DND-41 (cell line): ENCODE measurements around the gene RFX5.

ENCODE experiments used
- ATAC-seq: fragments of 200-7000 bp; cut with Tn5 transposase; 3 replicates; pipeline ENCODE4 v1.9.1; 2021; ENCODE audit warnings: low read depth; ENCODE audit not compliant: insufficient read depth
- DNase-seq: peaks from one replicate; pipeline ENCODE4 v3.0.0-alpha.2; 2020
- H2AFZ ChIP-seq: 2 replicates; pipeline ENCODE4 v1.6.0; 2012; ENCODE audit warnings: low read depth, low read length
- H3K27ac ChIP-seq: 2 replicates; pipeline ENCODE4 v1.5.1; 2012; ENCODE audit warnings: low read length, inconsistent platforms
- H3K27me3 ChIP-seq: fragments of 200-600 bp; sonication (generic); 2 replicates; pipeline ENCODE4 v1.6.0; 2012; ENCODE audit warnings: low read length, mild to moderate bottlenecking, inconsistent platforms; ENCODE audit not compliant: insufficient read depth, poor library complexity
- H3K36me3 ChIP-seq: 2 replicates; pipeline ENCODE4 v1.5.1; 2012; ENCODE audit warnings: low read length, inconsistent platforms; ENCODE audit not compliant: insufficient read depth
- H3K4me1 ChIP-seq: 2 replicates; pipeline ENCODE4 v1.5.1; 2012; ENCODE audit warnings: mild to moderate bottlenecking, low read length; ENCODE audit not compliant: insufficient read depth
- H3K4me2 ChIP-seq: 2 replicates; pipeline ENCODE4 v1.6.0; 2012; ENCODE audit warnings: mild to moderate bottlenecking, moderate library complexity, low read length, inconsistent platforms; ENCODE audit not compliant: insufficient read depth
- H3K4me3 ChIP-seq, 2 experiments: fragments of 200-600 bp in 1 of 2; shearing (Covaris generic) in 1 of 2; 2 replicates each; pipeline ENCODE4 v1.5.1; 2012 to 2016; ENCODE audit warnings: inconsistent platforms in 2 of 2, low read length in 2 of 2, mild to moderate bottlenecking in 2 of 2, low read depth in 1 of 2, moderate library complexity in 1 of 2
- H3K79me2 ChIP-seq: 2 replicates; pipeline ENCODE4 v1.6.0; 2012; ENCODE audit warnings: low read length, inconsistent platforms; ENCODE audit not compliant: insufficient read depth
- H3K9ac ChIP-seq: 2 replicates; pipeline ENCODE4 v1.6.0; 2012; ENCODE audit warnings: low read depth, mild to moderate bottlenecking, inconsistent platforms, low read length, moderate library complexity
- H3K9me3 ChIP-seq: 2 replicates; pipeline ENCODE4 v1.5.1; 2012; ENCODE audit warnings: low read length, moderate library complexity, mild to moderate bottlenecking, inconsistent platforms; ENCODE audit not compliant: insufficient read depth, severe bottlenecking
- H4K20me1 ChIP-seq: 2 replicates; pipeline ENCODE4 v1.6.0; 2012; ENCODE audit warnings: low read length; ENCODE audit not compliant: insufficient read depth
- CTCF ChIP-seq: IDR thresholded peaks from 2 replicates; pipeline ENCODE4 v1.5.1; 2012; ENCODE audit warnings: borderline replicate concordance, low read length, moderate library complexity, mild to moderate bottlenecking; ENCODE audit not compliant: poor library complexity, severe bottlenecking; ENCODE audit errors: extremely low read depth
- EZH2 ChIP-seq: IDR thresholded peaks from 3 replicates; pipeline ENCODE4 v1.6.1; 2012; ENCODE audit warnings: borderline replicate concordance, low read depth, mild to moderate bottlenecking, moderate library complexity, low read length, inconsistent platforms; ENCODE audit not compliant: severe bottlenecking

Gene RFX5

GRCh38 chr1:151312826-151313225, 34.2 kb downstream of the RFX5 start:
- Histone ChIP-seq H3K27me3 (no peaks in the 10 kb centered on the region), H3K9me3 (no peaks in the 10 kb centered on the region), H3K4me1 (no peaks in the 10 kb centered on the region), H2AFZ (no peak overlapping the region), H3K27ac (no peak overlapping the region), H3K79me2 (peaks cover 11% of the 10 kb centered on the region; the same call in 1 of the 2 replicates), H4K20me1 (peaks cover 12% of the 10 kb centered on the region), H3K9ac (no peak overlapping the region), H3K4me3 (no peak overlapping the region), H3K4me2 (no peak overlapping the region), H3K36me3 (peaks cover 92% of the 10 kb centered on the region)
- TF ChIP-seq EZH2 = no peak
- no peak for TF ChIP-seq CTCF
- DNase-seq (no peak), ATAC-seq (no peak)

- Histone ChIP-seq H3K9ac (no peak overlapping the region), H3K79me2 (peaks cover 11% of the 10 kb centered on the region; the same call in 1 of the 2 replicates)
Observed at GRCh38 chr1:151312411-151312810, 34.6 kb downstream of the RFX5 start.

GRCh38 chr1:151311589-151312331, 35.3 kb downstream of the RFX5 start:
- 0 out of 3 replicates have a peak, but pooled peaks have one; percentile 22 for ATAC-seq
- H3K27ac ChIP-seq = no peak overlapping the region
- H3K4me3 ChIP-seq = no peak overlapping the region
- no peaks in the 10 kb centered on the region for H3K27me3 ChIP-seq
- H3K36me3 ChIP-seq = peaks cover 95% of the 10 kb centered on the region
- no peak for DNase-seq
- H3K4me1 ChIP-seq = no peaks in the 10 kb centered on the region
- no peak overlapping the region for H3K4me2 ChIP-seq
- H3K9me3 ChIP-seq = no peaks in the 10 kb centered on the region
- no peak overlapping the region for H2AFZ ChIP-seq
- no peak overlapping the region for H3K9ac ChIP-seq
- H4K20me1 ChIP-seq = peaks cover 12% of the 10 kb centered on the region
- H3K79me2 ChIP-seq = peaks cover 11% of the 10 kb centered on the region; the same call in 1 of the 2 replicates
- no peak for TF ChIP-seq EZH2
- no peak for TF ChIP-seq CTCF

More at GRCh38 chr1:151312411-151312810, 34.6 kb downstream of the RFX5 start:
- ATAC-seq (no peak), DNase-seq (no peak)
- no peaks in the 10 kb centered on the region for H3K4me1 ChIP-seq
- H3K9me3 ChIP-seq = no peaks in the 10 kb centered on the region
- no peaks in the 10 kb centered on the region for H3K27me3 ChIP-seq
- peaks cover 92% of the 10 kb centered on the region for H3K36me3 ChIP-seq
- H4K20me1 ChIP-seq = peaks cover 12% of the 10 kb centered on the region
- no peak for TF ChIP-seq EZH2
- no peak for TF ChIP-seq CTCF
- H3K27ac ChIP-seq = no peak overlapping the region
- no peak overlapping the region for H3K4me2 ChIP-seq
- no peak overlapping the region for H3K4me3 ChIP-seq
- no peak overlapping the region for H2AFZ ChIP-seq
